Liver (tissue), 9 donors: Measurements from ENCODE around the gene TNS2. TPM values are rescaled to one million over a fixed set of nuclear protein-coding genes. Genes with fewer than 3 reads are reported as not detected.

Experiments used
- DNase-seq: peaks from one replicate; pipeline ENCODE4 v3.0.0-alpha.2; 2017; ENCODE audit warnings: low spot score
- H3K27ac ChIP-seq, 2 donors: one replicate each; pipeline ENCODE4 v1.7.0; 2013; ENCODE audit warnings: inconsistent platforms in 2 of 2, low read length in 2 of 2, control low read depth in 1 of 2, low read depth in 1 of 2, mild to moderate bottlenecking in 1 of 2
- H3K27me3 ChIP-seq, 4 donors: one replicate each; pipeline versions ENCODE4 v1.6.1 to v1.7.0; 2013; ENCODE audit warnings: low read length in 3 of 4, inconsistent platforms in 1 of 4, mild to moderate bottlenecking in 1 of 4, moderate library complexity in 1 of 4; ENCODE audit not compliant: control insufficient read depth in 4 of 4, insufficient read depth in 4 of 4
- H3K36me3 ChIP-seq, 4 donors: one replicate each; pipeline versions ENCODE4 v1.6.1 to v1.7.0; 2013; ENCODE audit warnings: low read length in 3 of 4, mild to moderate bottlenecking in 3 of 4, low read depth in 1 of 4, moderate library complexity in 1 of 4; ENCODE audit not compliant: control insufficient read depth in 4 of 4, insufficient read depth in 3 of 4
- H3K4me1 ChIP-seq, 4 donors: one replicate each; pipeline versions ENCODE4 v1.6.1 to v1.7.0; 2013; ENCODE audit warnings: low read length in 3 of 4, mild to moderate bottlenecking in 3 of 4, moderate library complexity in 1 of 4; ENCODE audit not compliant: control insufficient read depth in 4 of 4, insufficient read depth in 4 of 4
- H3K4me3 ChIP-seq, 3 donors: one replicate each; pipeline versions ENCODE4 v1.6.1 to v1.7.0; 2013; ENCODE audit warnings: low read length in 3 of 3, control low read depth in 1 of 3, low read depth in 1 of 3, mild to moderate bottlenecking in 1 of 3
- H3K9ac ChIP-seq, 2 donors: one replicate each; pipeline ENCODE4 v1.7.0; 2013; ENCODE audit warnings: low read length in 2 of 2, mild to moderate bottlenecking in 2 of 2, moderate library complexity in 2 of 2, control low read depth in 1 of 2, low read depth in 1 of 2
- H3K9me3 ChIP-seq, 4 donors: one replicate each; pipeline versions ENCODE4 v1.6.1 to v1.7.0; 2013; ENCODE audit warnings: low read length in 3 of 4; ENCODE audit not compliant: control insufficient read depth in 4 of 4
- EGR1 ChIP-seq, 2 donors: IDR thresholded peaks; 2 replicates each; pipeline ENCODE4 v1.6.1; 2016 to 2018; ENCODE audit warnings: antibody characterized with exemption in 2 of 2, low read depth in 2 of 2
- FOXA1 ChIP-seq: IDR thresholded peaks from 2 replicates; pipeline ENCODE4 v1.6.1; 2016; ENCODE audit warnings: antibody characterized with exemption
- FOXA2 ChIP-seq: IDR thresholded peaks from 2 replicates; pipeline ENCODE4 v1.6.1; 2016; ENCODE audit warnings: antibody characterized with exemption
- HNF4A ChIP-seq, 2 donors: conservative IDR thresholded peaks; 2 replicates each; pipeline ENCODE4 v1.6.1; 2016; ENCODE audit warnings: antibody characterized with exemption in 2 of 2, mild to moderate bottlenecking in 2 of 2
- HNF4G ChIP-seq: IDR thresholded peaks from 2 replicates; pipeline ENCODE4 v1.6.1; 2016; ENCODE audit warnings: antibody characterized with exemption
- JUND ChIP-seq, 2 donors: IDR thresholded peaks; 2 replicates each; pipeline ENCODE4 v1.6.1; 2016; ENCODE audit warnings: antibody characterized with exemption in 2 of 2
- MAX ChIP-seq: IDR thresholded peaks from 2 replicates; pipeline ENCODE4 v1.6.1; 2016; ENCODE audit warnings: antibody characterized with exemption
- NR2F2 ChIP-seq: IDR thresholded peaks from 2 replicates; pipeline ENCODE4 v1.6.1; 2016; ENCODE audit warnings: antibody characterized with exemption
- RAD21 ChIP-seq, 2 donors: IDR thresholded peaks; 2 replicates each; pipeline ENCODE4 v1.6.1; 2016; ENCODE audit warnings: antibody characterized with exemption in 2 of 2, mild to moderate bottlenecking in 2 of 2
- REST ChIP-seq: IDR thresholded peaks from 2 replicates; pipeline ENCODE4 v1.6.1; 2016; ENCODE audit warnings: antibody characterized with exemption, mild to moderate bottlenecking
- RXRA ChIP-seq, 2 donors: IDR thresholded peaks; 2 replicates each; pipeline ENCODE4 v1.6.1; 2017 to 2018; ENCODE audit warnings: antibody characterized with exemption in 2 of 2, mild to moderate bottlenecking in 1 of 2
- SP1 ChIP-seq: IDR thresholded peaks from 2 replicates; pipeline ENCODE4 v1.6.1; 2018; ENCODE audit warnings: antibody characterized with exemption, mild to moderate bottlenecking
- YY1 ChIP-seq: IDR thresholded peaks from 2 replicates; pipeline ENCODE4 v1.6.1; 2016; ENCODE audit warnings: antibody characterized with exemption, mild to moderate bottlenecking
- ZBTB33 ChIP-seq: IDR thresholded peaks from 2 replicates; pipeline ENCODE4 v1.6.1; 2016; ENCODE audit warnings: antibody characterized with exemption
- WGBS: extraction: QIAGEN DNeasy Blood & Tissue Kit; methylation state at CpG from one replicate; pipeline ENCODE4 v1.1.7; 2013; 5-methylcytosine and 5-hydroxymethylcytosine counted together
- polyA plus RNA-seq, 2 donors: library from polyadenylated mRNA; stranded (reverse) in 1 of 2; unstranded in 1 of 2; fragments of 200-250 nt in 1 of 2; fragments of >200 nt in 1 of 2; fragmentation: Nextera tagmentation in 1 of 2; extraction: Ambion mirVana in 1 of 2; gene quantifications; one replicate each; pipeline versions ENCODE4 v1.2.1 to v1.2.3, GENCODE V29; 2013 to 2015
- total RNA-seq, 2 donors: library from RNA; depleted of rRNA; stranded (reverse); fragments of >200 nt; gene quantifications; one replicate each; pipeline ENCODE4 v1.2.3, GENCODE V29; 2014
- TF ChIP-seq, protein P1 (sequence below): IDR thresholded peaks from 2 replicates; pipeline ENCODE4 v1.6.1; 2016; ENCODE audit warnings: antibody characterized with exemption
- donor health status: healthy.
- donor health status: healthy.
- donor health status: healthy.
- donor health status: healthy.
- donor health status: healthy.

The TNS2 gene
- total and polyA plus RNA-seq, 4 donors, result 11.7 to 94.0 (median 46.0) TPM

DNA sequence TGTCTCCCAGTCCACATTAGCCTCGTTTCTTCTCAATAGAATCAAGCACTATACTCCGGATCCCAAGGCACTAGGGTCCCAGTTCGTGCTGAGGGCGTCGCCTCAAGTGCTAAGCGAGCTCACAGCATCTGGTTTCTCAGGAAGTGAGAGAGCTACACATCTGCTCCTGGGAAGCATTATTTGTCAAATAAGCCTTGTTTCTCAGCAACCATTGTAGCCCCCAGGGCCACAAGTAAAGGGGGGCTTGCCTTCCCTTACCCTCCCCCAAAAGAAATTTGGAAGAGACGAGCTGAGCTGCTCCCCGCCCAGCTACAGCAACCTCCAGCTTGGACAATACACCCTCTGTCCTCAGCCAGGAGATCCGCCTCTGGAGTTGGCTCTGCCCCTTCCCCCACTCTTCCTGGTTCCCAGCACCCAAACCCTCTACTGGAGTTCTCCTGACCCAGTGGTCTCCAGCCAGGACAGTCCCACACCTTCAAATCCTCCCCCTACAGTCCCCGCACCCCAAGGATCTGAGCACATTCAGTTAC lies 5.7 kb upstream of the TNS2 start:
- H3K4me3 ChIP-seq, result no peak overlapping the region
- no peak for TF ChIP-seq RXRA (IDR thresholded peaks at IDR 0.05)
- no peak for TF ChIP-seq FOXA1
- TF ChIP-seq, protein P1, sequence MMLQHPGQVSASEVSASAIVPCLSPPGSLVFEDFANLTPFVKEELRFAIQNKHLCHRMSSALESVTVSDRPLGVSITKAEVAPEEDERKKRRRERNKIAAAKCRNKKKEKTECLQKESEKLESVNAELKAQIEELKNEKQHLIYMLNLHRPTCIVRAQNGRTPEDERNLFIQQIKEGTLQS, result no peak
- TF ChIP-seq HNF4G, result no peak
- TF ChIP-seq SP1, result no peak
- no peak for TF ChIP-seq EGR1 (IDR thresholded peaks at IDR 0.05; ENCODE audit: low read depth in 2 of 2)
- TF ChIP-seq HNF4A (conservative IDR thresholded peaks at IDR 0.05), result no peak
- no peak for TF ChIP-seq FOXA2
- TF ChIP-seq MAX, result no peak
- TF ChIP-seq JUND (IDR thresholded peaks at IDR 0.05), result no peak
- H3K27ac ChIP-seq, result peak overlapping the region in 1 of 2 donors; percentile 5
- 65% methylated on average over 10 of the region's 10 CpGs for WGBS
- H3K4me1 ChIP-seq, result peaks cover 6 to 29% (median 22%) of the 10 kb centered on the region in 4 donors
- H3K36me3 ChIP-seq, result peaks cover 1 to 9% (median 7%) of the 10 kb centered on the region in 4 donors
- no peaks in the 10 kb centered on the region for H3K27me3 ChIP-seq
- no peak for DNase-seq
- no peaks in the 10 kb centered on the region for H3K9me3 ChIP-seq
- H3K9ac ChIP-seq, result no peak overlapping the region

- no peaks in the 10 kb centered on the region for H3K9me3 ChIP-seq
- no peaks in the 10 kb centered on the region for H3K36me3 ChIP-seq
- H3K27ac ChIP-seq, result peak overlapping the region; percentile 88 to 90
- peaks cover 6 to 32% (median 23%) of the 10 kb centered on the region in 4 donors for H3K4me1 ChIP-seq
- no peak for DNase-seq
- H3K27me3 ChIP-seq, result no peaks in the 10 kb centered on the region
- no peak overlapping the region for H3K9ac ChIP-seq
- WGBS, result 70% methylated on average over 4 of the region's 4 CpGs
- TF ChIP-seq HNF4G (no peak), RAD21 (IDR thresholded peaks at IDR 0.05) (no peak), NR2F2 (no peak)
- no peak overlapping the region for H3K4me3 ChIP-seq
Observed at GRCh38 chr12:53044896-53045695, 4.8 kb upstream of the TNS2 start.

DNA sequence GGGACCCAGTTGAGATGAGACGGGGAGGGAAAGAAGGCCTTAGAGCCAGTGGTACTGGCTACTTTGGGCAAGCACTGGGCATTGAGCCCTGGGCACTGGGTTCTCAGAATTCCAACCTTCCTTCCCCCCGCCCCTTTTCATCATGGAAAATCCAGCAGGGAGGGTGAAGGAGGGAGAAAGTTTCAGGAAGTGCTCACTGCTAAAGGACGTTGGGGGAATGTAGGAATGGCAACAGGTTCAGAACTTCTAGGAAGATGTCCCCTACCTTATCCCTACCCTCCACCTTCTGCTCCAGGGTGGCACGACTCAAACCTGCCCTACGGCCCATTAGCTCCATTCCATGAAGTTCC lies 4.2 kb upstream of the TNS2 start:
- 55% methylated on average over 5 of the region's 5 CpGs for WGBS
- Histone ChIP-seq H3K4me1 (peaks cover 6 to 35% (median 25%) of the 10 kb centered on the region in 4 donors), H3K27ac (peak overlapping the region; percentile 88 to 90), H3K36me3 (no peaks in the 10 kb centered on the region), H3K4me3 (no peak overlapping the region), H3K9me3 (no peaks in the 10 kb centered on the region), H3K27me3 (no peaks in the 10 kb centered on the region), H3K9ac (peak overlapping the region in 1 of 2 donors; percentile 24)
- TF ChIP-seq RAD21 (IDR thresholded peaks at IDR 0.05) (no peak), SP1 (peak; percentile 15)
- DNase-seq, result no peak

DNA sequence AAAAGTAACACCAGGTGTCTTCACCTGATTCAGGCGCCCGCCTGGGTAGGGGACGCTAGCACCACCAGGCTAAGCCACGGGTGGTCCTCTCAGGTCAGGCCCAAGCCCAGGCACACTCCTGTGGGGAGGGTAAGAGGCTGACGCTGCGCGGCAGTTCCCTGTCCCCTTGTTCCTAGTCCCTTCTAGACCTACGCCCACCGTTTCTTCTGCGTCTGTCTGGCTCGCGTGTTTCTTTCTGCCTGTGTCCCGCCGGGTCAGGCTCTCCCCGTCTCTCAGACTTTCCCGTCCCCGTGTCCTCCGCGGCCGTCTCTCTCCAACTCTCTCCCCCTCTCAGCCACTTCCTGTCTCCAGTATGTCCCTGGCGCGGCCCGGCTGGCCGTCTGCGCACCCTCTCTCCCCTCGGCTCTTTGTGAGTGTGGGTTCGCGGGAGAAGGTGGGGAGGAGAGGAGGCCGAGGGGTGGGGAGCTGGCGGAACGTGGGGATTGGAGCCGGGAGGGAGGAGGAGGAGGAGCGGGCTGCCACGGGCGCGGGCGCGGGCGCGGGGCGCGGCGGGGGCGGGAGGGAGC lies 3.1 kb upstream of the TNS2 start:
- peak overlapping the region; percentile 64 to 80 (median 75) for H3K4me3 ChIP-seq
- under 1% methylated on average over 38 of the region's 44 CpGs for WGBS
- H3K9ac ChIP-seq, result peak overlapping the region; percentile 71 to 87
- no peaks in the 10 kb centered on the region for H3K27me3 ChIP-seq
- no peaks in the 10 kb centered on the region for H3K36me3 ChIP-seq
- H3K9me3 ChIP-seq, result no peaks in the 10 kb centered on the region
- DNase-seq, result no peak
- H3K27ac ChIP-seq, result peak overlapping the region; percentile 88 to 90
- H3K4me1 ChIP-seq, result peaks cover 6 to 46% (median 32%) of the 10 kb centered on the region in 4 donors
- TF ChIP-seq, protein P1, result no peak
- TF ChIP-seq YY1, result peak; percentile 23
- peak; percentile 78 for TF ChIP-seq REST
- TF ChIP-seq ZBTB33, result no peak
